ENCODE data around the gene IL23R.

The IL23R gene

DNA sequence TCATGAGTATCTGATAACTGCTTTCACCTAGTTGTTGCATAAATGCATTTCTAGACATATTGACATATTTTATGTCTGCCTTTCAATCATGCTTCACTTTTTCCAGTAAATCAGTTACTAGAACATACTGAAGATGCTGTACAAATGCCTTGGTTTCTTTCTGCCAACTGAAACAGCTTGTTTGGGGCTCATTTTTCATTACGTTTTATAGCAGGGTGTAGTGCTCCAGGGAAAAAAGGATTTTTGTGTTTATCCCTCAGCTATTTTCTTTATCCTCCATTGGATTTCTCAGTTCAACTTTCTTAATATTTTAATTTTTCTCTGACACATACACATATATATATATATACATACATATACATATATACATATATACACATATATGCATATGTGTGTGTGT lies 51.7 kb downstream of the IL23R start:
- H3K27ac Mint-ChIP-seq: peak overlapping the region; percentile 12

GRCh38 chr1:67224856-67225255 lies 58.6 kb downstream of the IL23R start:
- Mint-ChIP-seq H3K9me3 (no peaks in the 10 kb centered on the region), H3K4me1 (ENCODE audit: low read depth) (peaks cover 5% of the 10 kb centered on the region), H3K4me3 (no peak overlapping the region), H3K27me3 (no peaks in the 10 kb centered on the region), H3K36me3 (ENCODE audit: low read depth) (no peaks in the 10 kb centered on the region), H3K27ac (no peak overlapping the region)
- DNase-seq: no peak

More for the DNA sequence above, 51.7 kb downstream of the IL23R start:
- Mint-ChIP-seq H3K4me1 (ENCODE audit: low read depth) (peaks cover 41% of the 10 kb centered on the region), H3K27me3 (no peaks in the 10 kb centered on the region), H3K4me3 (no peak overlapping the region), H3K9me3 (no peaks in the 10 kb centered on the region), H3K36me3 (ENCODE audit: low read depth) (no peaks in the 10 kb centered on the region)
- DNase-seq: no peak

DNA sequence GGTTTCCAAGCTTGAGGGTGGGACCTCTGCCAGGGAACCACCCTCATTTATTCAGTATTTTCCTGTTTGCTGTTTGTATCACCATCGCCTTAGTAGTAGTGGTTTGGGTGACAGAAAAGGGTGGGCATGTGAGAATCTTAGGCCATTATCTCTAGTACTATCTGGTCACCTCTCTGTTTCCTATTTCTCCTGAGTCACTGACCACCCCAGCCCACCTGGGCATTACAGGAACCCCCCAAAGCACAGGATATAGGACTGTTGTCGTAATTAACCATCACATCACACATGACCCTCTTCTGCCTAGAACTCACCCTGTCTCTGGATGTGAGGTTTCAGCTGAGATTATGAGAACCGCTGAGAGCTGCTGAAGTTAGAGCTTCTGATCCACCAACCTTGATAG lies 60.4 kb downstream of the IL23R start:
- Mint-ChIP-seq H3K4me1 (ENCODE audit: low read depth) (peaks cover 15% of the 10 kb centered on the region), H3K36me3 (ENCODE audit: low read depth) (no peaks in the 10 kb centered on the region), H3K9me3 (no peaks in the 10 kb centered on the region), H3K27ac (no peak overlapping the region), H3K27me3 (no peaks in the 10 kb centered on the region), H3K4me3 (no peak overlapping the region)
- DNase-seq: no peak

DNA sequence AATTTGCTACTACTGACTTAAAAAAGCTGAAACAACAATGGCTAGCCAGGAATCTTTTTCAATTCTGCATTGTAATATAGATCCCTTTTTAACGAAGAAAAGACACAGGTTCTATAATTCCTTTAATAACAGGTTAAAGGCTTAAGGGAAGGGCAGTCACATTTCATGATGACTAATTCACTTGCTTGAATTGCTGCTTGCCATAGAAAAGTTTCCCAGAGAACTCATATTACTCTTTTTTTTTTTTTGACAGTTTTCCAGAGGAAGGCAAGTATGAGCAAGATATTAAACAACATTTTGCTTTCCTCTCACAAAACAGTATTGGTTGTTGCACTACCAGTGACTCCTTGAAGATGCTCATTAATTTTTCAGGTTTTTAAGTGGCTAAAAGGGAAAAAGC lies 60.9 kb downstream of the IL23R start:
- H3K4me3 Mint-ChIP-seq: no peak overlapping the region
- H3K27me3 Mint-ChIP-seq: no peaks in the 10 kb centered on the region
- H3K4me1 Mint-ChIP-seq (ENCODE audit: low read depth): peaks cover 15% of the 10 kb centered on the region
- no peaks in the 10 kb centered on the region for H3K9me3 Mint-ChIP-seq
- H3K27ac Mint-ChIP-seq: no peak overlapping the region
- no peak for DNase-seq
- H3K36me3 Mint-ChIP-seq (ENCODE audit: low read depth): no peaks in the 10 kb centered on the region

- H3K27me3 Mint-ChIP-seq: no peaks in the 10 kb centered on the region
- H3K4me1 Mint-ChIP-seq (ENCODE audit: low read depth): peaks cover 22% of the 10 kb centered on the region
- no peak for DNase-seq
- H3K27ac Mint-ChIP-seq: no peak overlapping the region
- no peaks in the 10 kb centered on the region for H3K36me3 Mint-ChIP-seq (ENCODE audit: low read depth)
- H3K9me3 Mint-ChIP-seq: no peaks in the 10 kb centered on the region
- no peak overlapping the region for H3K4me3 Mint-ChIP-seq
These were observed 62.5 kb downstream of the IL23R start for GRCh38 chr1:67228791-67229190.

DNA sequence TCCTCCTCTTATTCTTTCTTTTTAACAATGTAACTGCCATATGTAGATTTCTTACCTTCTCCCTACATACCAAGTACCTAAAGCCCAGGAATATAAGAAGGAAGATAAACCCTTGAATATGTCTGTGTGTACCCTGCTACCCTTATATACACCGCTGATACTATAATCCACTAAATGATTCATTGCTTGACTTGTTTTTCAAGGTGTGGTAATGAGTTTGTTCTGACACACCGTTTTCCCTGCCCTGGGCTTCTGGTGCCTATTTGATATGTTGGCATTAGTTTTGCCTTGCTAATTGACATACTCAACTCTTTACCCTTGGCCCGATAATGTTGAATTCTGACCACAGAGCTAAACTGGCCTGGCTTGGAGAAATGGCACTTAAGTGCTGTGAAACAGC lies 64.3 kb downstream of the IL23R start:
- Mint-ChIP-seq H3K9me3 (no peaks in the 10 kb centered on the region), H3K36me3 (ENCODE audit: low read depth) (no peaks in the 10 kb centered on the region), H3K4me3 (no peak overlapping the region), H3K4me1 (ENCODE audit: low read depth) (peaks cover 25% of the 10 kb centered on the region), H3K27me3 (no peaks in the 10 kb centered on the region), H3K27ac (no peak overlapping the region)
- no peak for DNase-seq

DNA sequence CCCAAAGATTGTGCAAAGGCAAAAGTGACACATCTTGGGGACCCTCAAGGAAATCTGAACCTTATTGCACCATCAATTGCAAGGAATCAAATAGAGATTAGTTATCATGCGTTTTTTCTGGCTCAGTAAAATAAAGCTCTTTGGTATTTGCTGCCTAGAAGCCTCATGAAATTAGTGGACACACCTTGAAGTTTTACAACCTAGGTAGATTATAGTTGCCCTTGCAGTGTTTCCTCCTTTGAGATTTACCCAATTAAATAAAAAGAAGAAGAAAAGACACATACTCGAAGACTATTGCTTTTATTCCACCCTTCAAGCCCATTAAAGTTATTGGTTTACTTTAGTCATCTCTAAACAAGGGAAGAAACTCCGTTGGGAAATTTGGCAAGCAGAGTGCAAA lies 70.0 kb downstream of the IL23R start:
- Mint-ChIP-seq H3K36me3 (ENCODE audit: low read depth) (no peaks in the 10 kb centered on the region), H3K4me3 (no peak overlapping the region), H3K27ac (no peak overlapping the region), H3K4me1 (ENCODE audit: low read depth) (peaks cover 37% of the 10 kb centered on the region), H3K27me3 (no peaks in the 10 kb centered on the region), H3K9me3 (peaks cover 2% of the 10 kb centered on the region)
- no peak for DNase-seq

GRCh38 chr1:67239738-67240137 lies 73.5 kb downstream of the IL23R start:
- DNase-seq: no peak
- Mint-ChIP-seq H3K27ac (no peak overlapping the region), H3K9me3 (peaks cover 2% of the 10 kb centered on the region), H3K36me3 (ENCODE audit: low read depth) (no peaks in the 10 kb centered on the region), H3K4me1 (ENCODE audit: low read depth) (peaks cover 40% of the 10 kb centered on the region), H3K4me3 (no peak overlapping the region), H3K27me3 (no peaks in the 10 kb centered on the region)

DNA sequence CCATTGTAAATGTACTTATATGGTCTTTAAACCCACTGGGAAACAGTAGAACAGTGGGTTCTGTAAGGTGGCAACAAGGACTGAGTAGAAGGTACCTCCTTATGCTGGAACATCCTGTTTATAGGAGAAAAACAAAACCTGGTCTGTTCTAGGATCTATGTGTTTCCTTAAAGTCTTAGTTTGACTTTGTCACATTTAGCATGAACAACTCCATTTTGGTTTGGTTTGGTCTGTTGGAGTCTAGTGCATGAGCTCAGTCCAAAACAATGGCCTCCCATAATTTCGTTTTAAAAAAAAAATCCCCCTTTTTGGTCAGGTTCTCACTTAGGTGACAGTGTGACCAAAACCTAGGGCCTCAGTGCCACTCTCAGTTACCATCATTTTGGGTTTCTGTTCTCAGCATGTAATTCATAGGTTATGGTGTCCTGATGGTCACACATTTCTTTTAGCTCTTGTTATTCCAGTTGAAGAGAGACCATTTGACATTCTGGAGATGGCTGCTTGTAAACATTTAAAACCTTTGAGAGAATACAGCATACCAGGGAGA lies 75.0 kb downstream of the IL23R start:
- H3K36me3 Mint-ChIP-seq (ENCODE audit: low read depth): no peaks in the 10 kb centered on the region
- H3K27me3 Mint-ChIP-seq: peaks cover 6% of the 10 kb centered on the region
- H3K4me1 Mint-ChIP-seq (ENCODE audit: low read depth): peaks cover 34% of the 10 kb centered on the region
- no peak overlapping the region for H3K4me3 Mint-ChIP-seq
- H3K27ac Mint-ChIP-seq: no peak overlapping the region
- H3K9me3 Mint-ChIP-seq: peaks cover 2% of the 10 kb centered on the region
- DNase-seq: no peak

DNA sequence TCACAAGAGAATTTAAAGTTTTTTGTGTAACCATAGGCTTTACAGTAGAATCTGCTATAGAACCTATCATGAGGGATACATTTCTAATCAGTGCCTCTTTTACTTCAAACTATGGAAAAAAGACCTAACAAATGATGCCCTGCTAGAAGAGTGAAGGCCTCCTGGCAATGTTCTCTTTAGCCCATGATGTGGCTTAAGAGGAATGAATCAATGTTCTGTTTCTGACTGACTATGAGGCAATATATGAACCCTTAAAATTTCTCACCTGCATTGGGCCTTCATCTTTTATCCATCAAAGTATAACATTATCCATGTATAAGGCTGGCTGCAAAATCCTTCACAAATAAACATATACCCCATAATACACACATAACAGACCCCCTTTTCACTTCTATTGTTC lies 75.8 kb downstream of the IL23R start:
- Mint-ChIP-seq H3K4me1 (ENCODE audit: low read depth) (peaks cover 34% of the 10 kb centered on the region), H3K4me3 (no peak overlapping the region), H3K27ac (no peak overlapping the region), H3K9me3 (peaks cover 2% of the 10 kb centered on the region), H3K27me3 (peaks cover 6% of the 10 kb centered on the region), H3K36me3 (ENCODE audit: low read depth) (no peaks in the 10 kb centered on the region)
- no peak for DNase-seq

DNA sequence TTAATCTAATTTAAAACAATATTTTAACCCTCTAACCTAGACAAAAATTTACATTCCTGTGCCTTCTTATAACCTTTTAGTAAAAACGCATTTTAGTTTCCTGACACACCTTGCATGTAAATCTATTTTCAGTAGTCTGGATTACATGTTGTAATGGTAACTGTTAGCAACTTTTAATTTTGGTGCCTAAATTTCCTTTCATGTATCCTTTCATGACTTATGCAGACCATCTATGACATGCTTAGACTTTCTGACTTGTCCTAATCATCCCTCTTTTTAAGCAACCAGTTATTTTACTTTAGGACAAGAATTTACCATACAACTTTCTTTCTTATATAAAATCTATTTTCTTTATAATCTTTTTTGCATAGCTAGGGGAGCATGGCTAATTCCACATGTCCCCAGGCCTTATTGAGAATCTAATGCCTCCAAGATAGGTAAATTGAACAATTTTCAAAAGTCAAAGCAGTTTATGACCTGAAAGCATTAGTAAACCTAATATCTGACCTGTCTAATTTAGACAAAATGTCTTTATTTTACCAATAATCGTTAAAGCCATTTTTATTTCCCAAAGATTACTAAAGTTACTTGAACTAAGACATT lies 83.9 kb downstream of the IL23R start:
- Mint-ChIP-seq H3K9me3 (peaks cover 13% of the 10 kb centered on the region), H3K4me1 (ENCODE audit: low read depth) (no peaks in the 10 kb centered on the region), H3K4me3 (no peak overlapping the region), H3K27me3 (peaks cover 5% of the 10 kb centered on the region), H3K27ac (no peak overlapping the region), H3K36me3 (ENCODE audit: low read depth) (peaks cover 23% of the 10 kb centered on the region)
- DNase-seq: no peak

GRCh38 chr1:67256291-67257172 lies 90.3 kb downstream of the IL23R start:
- Mint-ChIP-seq H3K9me3 (peaks cover under 1% of the 10 kb centered on the region), H3K4me1 (ENCODE audit: low read depth) (peaks cover 5% of the 10 kb centered on the region), H3K27ac (no peak overlapping the region), H3K4me3 (no peak overlapping the region), H3K36me3 (ENCODE audit: low read depth) (peaks cover 9% of the 10 kb centered on the region), H3K27me3 (no peaks in the 10 kb centered on the region)
- no peak for DNase-seq

DNA sequence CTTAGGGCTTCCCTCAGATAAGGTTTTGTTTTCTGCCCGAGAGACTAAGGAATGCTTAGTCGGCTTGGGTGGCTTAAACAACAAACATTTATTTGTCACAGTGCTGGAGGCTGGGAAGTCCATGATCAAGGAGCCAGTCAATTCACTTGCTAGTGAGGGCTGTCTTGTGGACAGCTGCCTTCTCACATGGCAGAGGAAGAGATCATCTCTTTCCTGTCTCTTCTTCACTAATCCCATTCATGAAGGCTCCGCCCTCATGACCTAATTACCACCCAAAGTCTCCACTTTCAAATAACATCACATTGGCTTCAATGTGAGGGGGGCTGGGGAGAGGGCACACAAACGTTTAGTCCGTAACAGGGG lies 90.9 kb downstream of the IL23R start:
- Mint-ChIP-seq H3K36me3 (ENCODE audit: low read depth) (peaks cover 5% of the 10 kb centered on the region), H3K9me3 (no peaks in the 10 kb centered on the region), H3K27me3 (no peaks in the 10 kb centered on the region), H3K4me3 (no peak overlapping the region), H3K27ac (no peak overlapping the region), H3K4me1 (ENCODE audit: low read depth) (peaks cover 11% of the 10 kb centered on the region)
- no peak for DNase-seq

GRCh38 chr1:67261680-67262079 lies 95.4 kb downstream of the IL23R start:
- Mint-ChIP-seq H3K4me3 (no peak overlapping the region), H3K9me3 (no peaks in the 10 kb centered on the region), H3K27me3 (no peaks in the 10 kb centered on the region), H3K4me1 (ENCODE audit: low read depth) (peaks cover 30% of the 10 kb centered on the region), H3K36me3 (ENCODE audit: low read depth) (no peaks in the 10 kb centered on the region), H3K27ac (no peak overlapping the region)
- DNase-seq: no peak

DNA sequence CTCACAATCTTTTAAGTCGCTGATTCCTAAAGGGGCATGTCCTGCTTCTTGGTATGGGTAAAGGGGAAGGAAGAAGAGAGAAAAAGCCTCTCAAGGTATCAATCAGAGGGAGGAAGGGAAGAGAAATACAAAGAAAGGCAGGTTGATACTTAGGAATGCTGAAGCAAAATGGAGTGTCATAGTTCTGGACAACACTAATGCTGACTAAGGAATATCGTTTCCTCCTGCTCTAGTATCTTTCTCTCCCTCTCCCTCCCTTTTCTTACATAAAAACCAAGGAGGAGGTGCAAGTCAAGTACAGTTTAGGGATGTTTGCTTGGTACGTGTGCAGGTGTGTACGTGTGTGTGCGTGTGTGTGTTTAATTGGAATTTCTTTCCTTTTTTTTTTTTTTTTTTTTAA lies 96.5 kb downstream of the IL23R start:
- H3K27me3 Mint-ChIP-seq: no peaks in the 10 kb centered on the region
- peaks cover 31% of the 10 kb centered on the region for H3K4me1 Mint-ChIP-seq (ENCODE audit: low read depth)
- no peak for DNase-seq
- no peaks in the 10 kb centered on the region for H3K36me3 Mint-ChIP-seq (ENCODE audit: low read depth)
- H3K9me3 Mint-ChIP-seq: no peaks in the 10 kb centered on the region
- no peak overlapping the region for H3K4me3 Mint-ChIP-seq
- H3K27ac Mint-ChIP-seq: no peak overlapping the region

All from activated T-cell treated with anti-CD3 and anti-CD28 coated beads, Interleukin-2, amount 50 U/mL, for 24 hours (primary cell).